OCI-LY7 (cell line): ENCODE results near the gene CLDN16.

Experiments
- CTCF ChIP-seq: fragments of 200-600 bp; sonication (generic); conservative IDR thresholded peaks from 2 replicates; pipeline ENCODE4 v1.5.1; 2014; ENCODE audit warnings: mild to moderate bottlenecking, antibody characterized with exemption, low read length, moderate library complexity, mixed read lengths
- EZH2phosphoT487 ChIP-seq: fragments of 200-600 bp; sonication (generic); IDR thresholded peaks from 2 replicates; pipeline ENCODE4 v1.6.1; 2018; ENCODE audit warnings: low read depth, borderline replicate concordance, mild to moderate bottlenecking, mixed run types, antibody characterized with exemption, low read length, moderate library complexity, mixed read lengths

GRCh38 chr3:190424108-190424477 is 36.1 kb downstream of the CLDN16 start:
- no peak for TF ChIP-seq CTCF
- TF ChIP-seq EZH2phosphoT487, result no peak
